PFSK-1 (cell line): ENCODE measurements around the gene USP24.

ENCODE experiments used
- POLR2AphosphoS5 ChIP-seq: IDR thresholded peaks from 2 replicates; pipeline ENCODE4 v1.6.1; 2012; ENCODE audit warnings: low read depth, mild to moderate bottlenecking, control low read depth, low read length, moderate library complexity
- REST ChIP-seq, 2 experiments: IDR thresholded peaks; 2 replicates each; pipeline versions ENCODE4 v1.6.1 to v1.8.0; 2011 to 2012; ENCODE audit warnings: low read depth in 2 of 2, low read length in 2 of 2, control low read depth in 1 of 2, inconsistent platforms in 1 of 2, mild to moderate bottlenecking in 1 of 2, moderate library complexity in 1 of 2; ENCODE audit not compliant: insufficient read depth in 1 of 2
- SIN3A ChIP-seq: IDR thresholded peaks from 2 replicates; pipeline ENCODE4 v1.6.1; 2012; ENCODE audit warnings: mild to moderate bottlenecking, low read length, moderate library complexity, borderline replicate concordance; ENCODE audit not compliant: insufficient read depth
- TAF1 ChIP-seq: IDR thresholded peaks from 2 replicates; pipeline ENCODE4 v1.6.1; 2012; ENCODE audit warnings: low read length, control low read depth, borderline replicate concordance; ENCODE audit not compliant: insufficient read depth

- TF ChIP-seq REST (IDR thresholded peaks at IDR 0.05; ENCODE audit: insufficient read depth in 1 of 2, low read depth in 2 of 2, low read length in 2 of 2) (no peak), POLR2AphosphoS5 (no peak), TAF1 (no peak), SIN3A (no peak)
Measured at GRCh38 chr1:55084257-55084656, 130.9 kb downstream of the USP24 start.
